MV-4-11 (cell line): ENCODE measurements around the gene PGLYRP1.

Experiments
- DNase-seq: peaks from one replicate; lab custom pipeline; 2025; lab: John Stamatoyannopoulos, UW

PGLYRP1 gene

DNA sequence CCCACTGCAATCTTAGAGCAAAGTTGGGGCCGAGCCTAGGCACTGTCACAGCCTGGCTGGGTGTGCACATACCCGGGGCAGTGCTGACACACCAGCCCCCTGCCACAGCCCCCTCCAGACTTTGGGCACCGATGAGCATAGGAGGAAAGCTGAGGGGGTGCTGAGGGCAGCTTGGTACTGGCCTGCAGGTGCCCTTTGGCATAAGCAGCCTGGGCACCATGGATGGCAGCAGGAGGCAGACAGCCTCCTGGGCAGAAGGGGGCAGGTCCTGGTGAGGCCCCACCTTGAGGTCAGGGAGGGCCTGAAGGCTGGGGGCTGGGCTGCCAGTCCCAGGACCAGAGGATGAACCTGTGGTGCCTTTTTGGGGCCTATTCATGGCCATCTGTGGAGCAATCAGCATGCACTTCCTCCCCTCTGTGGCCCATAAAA is 9.8 kb upstream of the PGLYRP1 start:
- DNase-seq = no peak

GRCh38 chr19:46031781-46032596 is 9.1 kb upstream of the PGLYRP1 start:
- DNase-seq = no peak

- no peak for DNase-seq
Measured at GRCh38 chr19:46030812-46031550, 8.1 kb upstream of the PGLYRP1 start.

DNA sequence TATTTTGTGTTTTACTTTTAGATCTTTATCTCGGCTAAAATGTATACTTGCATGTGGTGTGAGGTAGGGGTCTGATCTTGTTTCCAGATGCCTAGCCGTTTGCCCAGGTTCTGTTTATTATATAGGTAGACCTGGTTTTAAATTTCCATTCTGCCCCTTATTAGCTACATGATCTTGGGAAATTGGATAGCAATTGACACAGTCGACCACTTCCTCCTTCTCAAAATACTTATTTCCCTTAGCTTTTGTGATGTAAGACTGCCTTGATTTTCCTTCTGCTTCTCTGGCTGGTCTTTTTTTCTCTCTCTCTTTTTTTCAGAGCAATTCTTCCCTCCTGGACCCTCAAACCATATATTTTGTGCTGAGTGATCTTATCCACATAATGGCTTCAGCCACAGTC is 3.0 kb upstream of the PGLYRP1 start:
- peak; percentile 69 for DNase-seq

GRCh38 chr19:46023311-46023779 is 492 bp upstream of the PGLYRP1 start:
- DNase-seq = peak; percentile 15

- DNase-seq = no peak
Measured at GRCh38 chr19:46022061-46022430, 807 bp downstream of the PGLYRP1 start.

- DNase-seq = no peak
Measured at GRCh38 chr19:46021531-46022041, 1.3 kb downstream of the PGLYRP1 start.

GRCh38 chr19:46020819-46021125 is 2.1 kb downstream of the PGLYRP1 start:
- no peak for DNase-seq

DNA sequence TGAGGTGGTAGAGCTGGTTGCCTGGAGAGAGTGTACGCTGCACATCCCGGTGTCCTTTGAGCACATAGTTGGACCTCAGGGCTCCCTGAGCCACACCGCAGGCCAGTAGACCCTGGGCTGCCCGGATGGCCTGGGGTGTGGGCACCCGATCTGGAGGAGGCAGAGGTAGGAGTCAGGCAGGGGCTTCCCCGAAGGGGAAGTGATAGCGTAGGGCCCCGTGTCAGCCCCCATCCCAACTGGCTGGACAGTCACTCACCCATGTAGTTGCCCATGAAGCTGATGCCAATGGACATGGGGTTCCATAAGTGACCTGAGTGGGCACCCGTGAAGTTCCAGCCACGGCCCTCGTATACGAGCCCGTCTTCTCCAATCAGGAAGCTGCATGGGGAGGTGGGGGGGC is 3.6 kb downstream of the PGLYRP1 start:
- DNase-seq = no peak

- DNase-seq = no peak
Measured at GRCh38 chr19:46018729-46019251, 4.1 kb downstream of the PGLYRP1 start.

- DNase-seq = no peak
Measured at GRCh38 chr19:46017874-46018675, 4.8 kb downstream of the PGLYRP1 start.

DNA sequence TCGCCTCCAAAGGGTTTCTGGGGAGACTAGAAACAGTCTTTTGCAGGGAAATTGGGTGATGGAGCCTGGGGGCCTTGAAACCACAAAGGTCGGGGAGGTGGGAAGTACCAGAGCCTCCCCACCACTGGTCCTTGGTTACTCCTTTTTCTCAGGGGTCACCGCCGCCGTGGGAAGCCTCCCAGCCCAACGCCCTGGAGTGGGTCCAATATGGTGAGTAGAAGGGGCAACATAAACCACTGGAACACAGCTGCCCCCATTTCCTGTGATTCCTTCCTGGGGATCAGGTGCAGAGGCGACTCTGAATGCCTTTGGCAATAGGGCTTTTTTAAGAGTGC is 5.8 kb downstream of the PGLYRP1 start:
- DNase-seq = no peak

DNA sequence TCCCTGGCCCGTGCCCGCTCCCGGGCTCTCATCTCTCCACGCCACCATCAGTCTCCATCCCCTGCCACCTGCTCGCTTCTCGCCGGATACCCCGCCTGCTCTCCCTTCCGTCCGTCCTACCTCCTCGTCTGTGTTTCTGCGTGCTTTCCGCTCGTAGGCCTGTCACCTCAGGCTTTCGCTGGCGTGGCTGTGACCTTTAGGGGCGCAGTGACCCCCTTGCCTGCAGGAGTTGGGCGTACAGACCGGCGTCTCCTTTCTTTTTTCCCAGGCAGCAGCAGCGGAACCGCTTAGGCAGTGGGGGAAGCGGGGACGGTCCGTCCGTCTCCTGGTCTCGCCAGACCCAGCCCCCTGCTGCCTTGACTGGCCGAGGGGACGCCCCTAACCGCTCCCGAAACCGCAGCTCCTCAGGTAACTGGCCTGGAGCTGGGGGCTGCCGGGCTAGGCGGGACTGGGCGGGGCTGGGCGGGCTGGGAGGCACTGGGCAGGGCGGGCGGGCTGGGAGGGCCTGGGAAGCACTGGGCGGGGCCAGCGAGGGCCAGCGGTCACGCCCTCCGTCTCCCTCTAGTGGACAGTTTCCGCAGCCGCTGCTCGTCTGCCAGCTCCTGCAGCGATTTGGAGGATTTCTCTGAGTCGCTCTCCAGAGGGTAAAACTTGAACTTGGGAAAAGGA is 6.3 kb downstream of the PGLYRP1 start:
- peak; percentile 65 for DNase-seq

GRCh38 chr19:46015687-46016425 is 7.0 kb downstream of the PGLYRP1 start:
- DNase-seq = no peak

DNA sequence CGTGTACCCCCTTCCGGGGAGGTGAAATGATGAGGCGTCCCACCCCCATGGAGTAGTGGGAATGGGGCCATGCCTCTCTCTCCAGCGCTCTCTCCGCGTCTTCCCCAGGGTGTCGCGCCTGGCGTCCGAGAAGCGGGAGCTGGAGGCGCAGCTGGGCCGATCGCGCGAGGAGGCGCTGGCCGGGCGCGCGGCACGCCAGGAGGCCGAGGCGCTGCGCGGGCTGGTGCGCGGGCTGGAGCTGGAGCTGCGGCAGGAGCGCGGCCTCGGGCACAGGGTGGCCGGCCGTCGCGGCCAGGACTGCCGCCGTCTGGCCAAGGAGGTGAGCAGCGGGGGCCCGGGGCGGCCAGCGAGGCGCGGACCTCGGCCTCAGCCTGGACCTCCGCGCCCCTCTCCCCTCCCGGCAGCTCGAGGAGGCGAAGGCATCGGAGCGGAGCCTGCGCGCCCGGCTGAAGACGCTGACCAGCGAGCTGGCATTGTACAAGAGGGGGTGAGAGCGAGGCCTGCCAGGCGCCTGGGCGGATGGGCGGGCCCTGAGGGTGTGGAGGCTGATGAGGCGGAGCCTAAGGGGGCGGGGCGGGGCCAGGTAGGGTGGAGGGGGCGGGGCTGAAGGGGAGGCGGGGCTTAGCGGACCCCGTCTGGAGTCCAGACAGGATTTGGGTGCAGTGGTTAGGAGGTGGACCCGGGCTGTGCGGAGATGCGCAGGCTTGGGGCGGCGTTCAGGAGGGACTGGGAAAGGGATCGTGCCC is 7.7 kb downstream of the PGLYRP1 start:
- DNase-seq = no peak

GRCh38 chr19:46014534-46014933 is 8.3 kb downstream of the PGLYRP1 start:
- DNase-seq = no peak

- peak; percentile 68 for DNase-seq
Measured at GRCh38 chr19:46009530-46010510, 13.0 kb downstream of the PGLYRP1 start.

DNA sequence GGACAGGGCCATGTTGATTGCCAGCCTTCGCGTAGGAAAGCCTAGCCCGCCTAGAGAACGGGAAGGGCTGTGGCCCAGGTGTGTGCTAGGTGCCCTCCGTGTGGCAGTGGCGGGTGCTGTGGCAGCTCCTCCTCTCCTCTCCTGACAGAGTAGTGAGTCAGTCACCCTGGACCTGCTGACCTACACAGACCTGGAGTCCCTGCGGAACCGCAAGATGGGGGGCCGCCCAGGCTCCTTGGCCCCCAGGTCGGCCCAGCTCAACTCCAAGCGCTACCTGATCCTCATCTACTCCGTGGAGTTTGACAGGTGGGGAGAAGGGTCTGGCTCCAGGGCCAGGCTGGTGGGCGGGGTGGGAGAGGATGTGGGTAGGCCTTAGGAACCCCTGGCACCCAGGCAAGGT is 16.4 kb downstream of the PGLYRP1 start:
- no peak for DNase-seq

GRCh38 chr19:46002678-46003275 is 20.1 kb downstream of the PGLYRP1 start:
- no peak for DNase-seq
